HG03439 (cell line): ENCODE data around the gene CAMKMT.

Source experiments
- ATAC-seq: cut with Tn5 transposase; IDR thresholded peaks from one replicate; pipeline ENCODE4 v1.9.1; 2021; ENCODE audit warnings: mild to moderate bottlenecking, moderate library complexity; ENCODE audit not compliant: unreplicated experiment

The CAMKMT gene

DNA sequence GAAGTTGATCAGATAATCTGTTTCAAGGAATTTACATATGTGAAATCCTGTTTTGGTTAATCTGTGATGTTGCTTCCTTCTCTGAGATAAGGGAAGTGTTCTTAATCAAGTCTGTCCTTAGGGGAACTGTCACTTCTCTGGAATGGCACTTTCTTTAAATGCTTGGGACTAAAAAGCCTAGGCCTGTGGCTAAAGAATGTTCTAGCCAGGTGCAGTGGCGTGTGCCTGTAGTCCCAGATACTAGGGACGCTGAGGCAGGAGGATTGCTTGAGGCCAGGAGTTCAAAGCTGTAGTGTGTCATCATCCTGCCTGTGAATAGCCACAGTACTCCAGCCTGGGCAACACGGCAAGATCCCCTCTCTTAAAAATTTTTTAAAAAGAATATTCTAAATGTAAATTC, 362.2 kb downstream of the CAMKMT start:
- no peak for ATAC-seq

DNA sequence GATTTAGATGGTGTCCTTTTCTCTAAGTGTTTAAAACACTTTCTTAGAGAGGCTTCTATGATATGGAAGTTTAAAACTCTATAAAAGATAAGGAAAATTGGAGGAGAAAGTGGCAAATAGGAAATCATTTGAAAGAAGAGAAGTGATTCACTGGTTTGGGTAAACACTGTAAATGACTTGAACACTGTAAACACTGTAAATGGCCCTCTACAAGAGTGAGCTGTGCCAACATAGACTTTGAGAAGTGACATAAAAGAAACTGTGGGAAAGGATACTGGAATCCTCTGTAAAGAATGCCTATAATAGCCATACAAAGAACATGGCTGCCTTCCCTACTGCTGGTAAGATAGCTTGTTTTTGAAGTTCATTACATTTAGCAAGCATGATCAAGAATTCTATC, 368.8 kb downstream of the CAMKMT start:
- ATAC-seq: no peak

DNA sequence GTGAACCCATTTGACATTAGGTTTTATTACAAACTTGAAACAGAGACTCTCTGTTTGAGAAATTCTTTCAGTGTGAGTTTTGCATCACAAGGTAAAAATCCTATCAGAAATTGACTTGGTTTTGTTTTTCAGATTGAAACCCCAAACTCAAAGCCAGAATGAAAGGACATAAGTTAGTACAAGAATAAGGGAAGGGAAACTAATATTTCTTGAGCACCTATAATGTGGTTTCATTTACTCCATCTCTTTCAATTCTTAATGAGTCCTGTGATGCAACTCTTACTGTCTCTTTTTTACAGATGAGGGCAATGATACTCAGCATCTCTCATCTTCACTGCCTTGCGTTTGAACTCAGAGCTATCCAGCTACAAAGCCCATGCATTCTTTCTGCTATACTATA, 369.8 kb downstream of the CAMKMT start:
- peak; percentile 81 for ATAC-seq

DNA sequence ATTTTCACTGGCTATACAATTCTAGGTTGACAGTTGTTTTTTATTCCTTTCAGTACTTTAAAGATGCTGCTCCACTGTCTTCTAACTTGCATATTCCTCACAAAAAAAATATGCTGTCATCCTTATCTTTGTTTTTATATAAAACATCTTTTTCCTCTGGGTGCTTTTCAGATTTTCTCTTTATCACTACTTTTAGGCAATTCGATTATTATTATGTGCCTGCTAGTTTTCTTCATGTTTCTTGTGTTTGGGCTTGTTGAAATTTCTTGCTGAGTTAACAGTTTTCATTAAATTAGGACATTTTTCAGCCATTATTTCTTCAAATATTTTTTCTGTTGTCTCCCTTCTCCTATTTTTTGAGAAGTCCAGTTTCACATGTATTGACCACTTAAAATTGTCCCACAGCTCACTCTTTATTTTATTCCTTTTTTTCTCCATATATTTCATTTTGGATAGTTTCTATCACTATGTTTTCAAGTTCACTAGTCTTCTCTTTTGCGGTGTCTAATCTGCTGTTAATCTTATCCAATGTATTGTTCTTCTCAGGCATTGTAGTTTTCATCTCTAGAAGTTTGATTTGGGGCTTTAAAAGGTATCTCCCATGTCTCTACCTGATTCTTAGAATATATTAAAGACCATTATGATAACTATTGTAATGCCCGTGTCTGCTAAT, 374.7 kb downstream of the CAMKMT start:
- no peak for ATAC-seq

- no peak for ATAC-seq
Observed at GRCh38 chr2:44740678-44741077, 378.9 kb downstream of the CAMKMT start.

DNA sequence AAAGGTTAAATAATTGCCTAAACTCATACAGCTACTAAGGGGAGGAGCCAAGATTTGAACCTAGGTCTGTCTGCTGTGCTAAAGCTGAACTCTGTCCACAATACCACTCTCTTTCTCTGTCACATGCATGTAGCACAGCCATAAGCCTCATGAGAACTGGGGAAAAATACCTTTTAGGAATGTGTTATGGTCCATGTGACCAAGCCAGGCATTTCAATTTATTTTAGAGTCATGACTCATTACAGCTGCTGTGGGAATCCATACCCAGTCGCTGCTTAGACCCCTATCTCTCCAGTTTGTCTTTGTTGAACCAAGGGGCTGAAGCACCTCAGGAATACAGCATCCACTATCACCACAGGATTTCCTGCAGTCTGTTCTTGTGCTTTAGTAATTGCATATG, 379.8 kb downstream of the CAMKMT start:
- no peak for ATAC-seq

DNA sequence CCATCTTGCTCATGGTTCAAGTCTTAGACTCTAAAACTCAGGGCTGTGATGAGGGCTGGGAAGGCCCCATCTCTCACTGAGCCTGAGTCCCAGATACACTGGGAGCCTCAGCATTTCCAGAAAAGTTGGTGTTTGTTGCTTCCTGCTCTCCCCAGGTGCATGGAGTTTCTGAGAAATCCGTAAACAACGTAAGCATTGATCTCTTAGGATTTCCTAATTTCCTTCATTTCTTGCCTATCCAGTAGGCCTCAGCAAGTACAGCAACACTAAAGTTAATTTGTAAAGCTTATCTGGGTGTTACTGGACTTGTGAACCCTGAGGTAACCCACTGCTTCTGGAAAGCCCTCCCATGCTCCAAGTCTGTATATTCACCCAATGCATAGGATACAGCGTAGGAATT, 380.3 kb downstream of the CAMKMT start:
- no peak for ATAC-seq

- ATAC-seq: no peak
Observed at GRCh38 chr2:44743473-44743872, 381.7 kb downstream of the CAMKMT start.

GRCh38 chr2:44744961-44745892, 383.5 kb downstream of the CAMKMT start:
- ATAC-seq: no peak

- ATAC-seq: no peak
Observed at GRCh38 chr2:44745922-44746766, 384.4 kb downstream of the CAMKMT start.

DNA sequence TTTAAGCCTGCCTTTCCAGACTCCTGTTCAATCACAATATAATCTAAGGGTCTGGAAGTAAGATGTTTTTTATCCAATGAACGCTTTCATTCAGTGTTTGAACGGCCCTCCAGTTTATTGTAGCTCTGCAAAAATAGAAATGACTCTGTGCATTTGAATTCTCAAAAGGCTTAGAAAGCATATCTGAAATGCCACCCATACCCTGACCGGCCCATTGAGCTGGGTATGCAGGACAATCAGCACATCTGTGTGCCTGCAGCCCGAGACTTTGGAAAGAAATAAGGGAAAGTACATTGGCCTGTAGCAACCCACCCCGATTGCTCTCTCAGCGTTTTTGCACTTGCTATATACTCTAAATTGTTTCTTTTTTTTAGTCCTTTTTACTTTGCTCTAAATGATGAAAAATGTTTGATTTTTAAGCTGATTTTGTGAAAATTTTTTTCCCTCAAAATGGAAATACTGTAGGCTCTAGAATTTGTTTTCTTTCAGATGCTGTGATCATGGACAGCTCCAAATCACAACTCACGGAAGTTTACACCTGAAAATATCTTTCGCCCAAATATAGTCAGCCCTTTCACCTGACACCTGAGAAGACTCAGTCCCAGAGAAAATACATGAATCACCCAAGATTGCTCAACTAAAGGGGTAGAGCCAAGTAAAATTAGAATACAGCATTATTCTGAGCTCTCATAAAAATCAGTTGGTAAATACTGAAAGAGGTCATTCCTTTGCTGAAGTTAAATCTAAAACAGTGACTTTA, 385.3 kb downstream of the CAMKMT start:
- ATAC-seq: no peak

GRCh38 chr2:44747794-44748193, 386.0 kb downstream of the CAMKMT start:
- ATAC-seq: no peak

GRCh38 chr2:44751754-44752479, 390.2 kb downstream of the CAMKMT start:
- no peak for ATAC-seq

DNA sequence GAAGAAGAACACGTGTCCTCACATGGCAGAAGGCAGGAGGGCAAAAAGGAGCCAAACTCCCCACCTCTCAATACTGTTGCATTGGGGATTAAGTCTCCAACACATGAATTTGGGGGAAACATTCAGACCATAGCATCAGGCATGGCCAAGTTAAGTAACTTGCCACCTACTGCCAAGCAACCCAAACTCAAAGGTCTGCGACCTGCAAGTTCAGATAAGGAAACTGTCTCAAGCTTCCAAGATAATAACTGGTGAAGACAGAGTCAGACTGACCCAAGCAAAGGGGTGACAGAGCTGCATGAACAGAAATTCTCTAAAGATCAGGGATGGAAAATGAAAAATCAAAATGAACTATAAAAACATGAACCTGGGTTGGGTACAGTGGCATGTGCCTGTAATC, 391.0 kb downstream of the CAMKMT start:
- ATAC-seq: no peak

- no peak for ATAC-seq
Observed at GRCh38 chr2:44753552-44754285, 392.0 kb downstream of the CAMKMT start.

DNA sequence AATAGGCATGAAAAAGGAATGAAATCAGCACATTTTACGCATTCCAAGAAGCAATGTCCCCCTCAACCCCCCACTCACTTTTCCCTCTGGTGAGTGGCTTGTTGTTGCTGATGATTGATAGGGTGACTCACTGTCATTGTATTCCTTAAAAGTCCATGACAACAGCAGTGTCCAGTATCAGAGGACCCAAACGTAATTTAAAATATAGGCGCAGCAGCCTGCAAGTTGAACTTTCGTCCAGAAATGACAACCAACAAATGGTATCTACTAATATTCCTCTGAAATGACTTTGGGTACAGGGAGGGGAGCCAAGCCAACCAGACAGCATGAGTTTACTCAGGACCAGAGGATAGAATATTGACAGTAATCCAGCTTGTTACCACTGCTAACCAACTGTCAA, 396.8 kb downstream of the CAMKMT start:
- ATAC-seq: no peak

DNA sequence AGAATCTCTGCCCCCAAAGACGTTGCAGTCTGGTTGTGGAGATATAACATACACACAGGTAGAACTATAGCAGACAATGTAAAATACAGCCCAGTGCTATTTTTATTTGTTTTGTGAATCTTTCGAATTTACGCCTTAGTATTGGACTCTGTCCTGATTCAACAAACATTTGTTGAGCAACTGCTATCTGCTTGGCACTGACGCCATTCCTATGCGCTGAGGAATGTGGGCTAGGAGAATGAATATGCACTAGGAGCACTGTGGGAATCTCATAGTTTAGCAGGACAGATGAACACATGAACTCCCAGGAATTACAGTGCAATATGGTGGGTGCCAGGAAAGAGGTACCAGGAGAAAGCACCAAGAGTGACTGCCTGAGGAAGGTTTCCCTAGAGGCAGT, 398.1 kb downstream of the CAMKMT start:
- no peak for ATAC-seq

- no peak for ATAC-seq
Observed at GRCh38 chr2:44763275-44763782, 401.6 kb downstream of the CAMKMT start.

- ATAC-seq: no peak
Observed at GRCh38 chr2:44766220-44766619, 404.5 kb downstream of the CAMKMT start.
